Measurements from ENCODE around the gene MDN1.

- TF ChIP-seq POLR2A (IDR thresholded peaks at IDR 0.05; ENCODE audit: low read length): no peak
- TF ChIP-seq GATA1 (IDR thresholded peaks at IDR 0.05; ENCODE audit: low read depth, low read length): no peak
Observed at GRCh38 chr6:89842228-89842627, 22.6 kb upstream of the MDN1 start.

All from erythroblast (primary cell).